Lung microvascular endothelial cell (primary cell): ENCODE data around the gene PPAN. TPM values are rescaled to one million over a fixed set of nuclear protein-coding genes. Genes with fewer than 3 reads are reported as not detected.

ENCODE experiments used
- DNase-seq, 2 donors: peaks; one replicate each; pipeline versions ENCODE4 v3.0.0 to v3.0.0-alpha.2; 2010; ENCODE audit warnings: low read depth in 2 of 2
- total RNA-seq: library from RNA; depleted of rRNA; stranded (reverse); fragments of >200 nt; gene quantifications from 2 replicates; pipeline ENCODE4 v1.2.1, GENCODE V29; 2014

The PPAN gene
- total RNA-seq, 1 donor from 2014 or later: 23.0 TPM

- DNase-seq: no peak
These were observed 33.0 kb downstream of the PPAN start for GRCh38 chr19:10138879-10139795.

DNA sequence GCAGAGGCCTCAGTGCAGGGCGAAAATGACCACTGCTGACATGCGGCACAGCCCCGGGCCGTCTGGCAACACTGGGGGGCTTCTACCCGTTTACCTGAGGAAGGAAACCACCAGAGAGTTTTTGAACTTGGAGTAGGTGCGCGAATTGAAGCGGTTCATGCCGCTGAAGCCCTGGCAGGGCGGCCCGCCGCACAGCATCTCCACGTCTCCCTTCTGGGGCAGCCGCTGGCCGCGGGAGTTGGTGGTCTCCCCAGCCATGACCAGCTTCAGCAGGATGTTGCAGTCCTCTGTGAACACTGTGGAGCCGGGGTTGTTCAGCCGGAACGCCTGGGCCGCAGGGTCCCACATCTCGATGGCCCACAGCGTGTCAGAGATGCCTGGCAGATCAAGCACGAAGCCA lies 33.8 kb downstream of the PPAN start:
- DNase-seq: no peak

- no peak for DNase-seq
These were observed 35.3 kb downstream of the PPAN start for GRCh38 chr19:10141479-10141878.

DNA sequence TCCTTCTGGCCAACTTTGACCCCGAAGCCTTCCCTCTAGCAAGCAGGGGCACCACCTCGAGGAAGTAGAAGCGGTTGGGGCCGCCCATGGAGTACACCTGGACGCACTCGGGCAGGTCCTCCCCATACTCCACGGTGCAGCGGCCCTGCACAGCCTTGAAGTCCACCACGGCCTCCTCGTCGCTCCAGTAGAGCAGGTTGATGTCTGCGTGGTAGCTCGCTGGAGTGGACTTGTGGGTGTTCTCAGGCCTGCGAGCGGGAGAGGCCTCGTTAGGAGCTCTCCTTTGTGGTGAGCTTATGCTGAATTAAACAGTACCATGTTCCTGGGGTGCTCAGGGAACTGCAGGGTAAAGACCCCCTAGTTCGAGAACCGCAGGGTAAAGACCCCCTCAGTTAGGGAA lies 35.8 kb downstream of the PPAN start:
- no peak for DNase-seq

- no peak for DNase-seq
These were observed 36.7 kb downstream of the PPAN start for GRCh38 chr19:10142701-10143375.

DNA sequence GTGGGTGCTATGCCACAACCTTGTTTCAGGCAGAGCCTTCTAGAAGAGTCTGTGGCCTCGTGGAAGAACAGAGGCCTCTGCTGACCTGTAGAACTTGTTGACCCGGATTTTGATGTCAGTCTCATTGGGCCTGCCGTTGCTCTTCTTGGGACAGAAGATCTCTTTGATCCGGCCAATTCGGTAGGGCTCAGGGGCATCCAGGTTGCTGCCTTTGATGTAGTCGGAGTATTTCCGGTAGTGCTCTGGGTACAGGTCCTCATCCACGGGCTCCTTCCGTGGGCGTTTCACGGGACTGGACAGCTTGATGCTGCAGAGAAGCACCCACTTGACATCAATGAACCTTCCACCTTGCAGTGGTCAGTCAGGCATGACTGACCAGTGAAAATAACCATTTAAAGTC lies 37.5 kb downstream of the PPAN start:
- DNase-seq: no peak

DNA sequence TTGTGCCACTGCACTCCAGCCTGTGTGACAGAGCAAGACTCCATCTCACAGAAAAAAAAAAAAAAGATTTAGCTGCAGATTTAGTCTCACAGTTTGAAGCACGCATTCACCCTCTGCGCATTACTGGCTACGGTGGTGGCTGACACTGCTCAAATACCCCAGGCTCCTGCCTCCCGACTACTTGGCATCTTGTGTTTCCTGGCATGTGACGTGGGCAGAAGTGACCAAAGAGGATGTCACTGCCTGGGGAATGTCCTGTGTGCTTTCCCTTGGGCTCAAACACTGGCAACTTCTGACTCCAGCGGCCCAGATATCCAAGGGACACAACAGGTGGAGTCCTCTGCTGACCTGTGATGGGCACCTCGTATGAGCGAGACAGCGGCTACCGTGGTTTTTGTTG lies 38.2 kb downstream of the PPAN start:
- peak in 1 of 2 donors; percentile 49 for DNase-seq

DNA sequence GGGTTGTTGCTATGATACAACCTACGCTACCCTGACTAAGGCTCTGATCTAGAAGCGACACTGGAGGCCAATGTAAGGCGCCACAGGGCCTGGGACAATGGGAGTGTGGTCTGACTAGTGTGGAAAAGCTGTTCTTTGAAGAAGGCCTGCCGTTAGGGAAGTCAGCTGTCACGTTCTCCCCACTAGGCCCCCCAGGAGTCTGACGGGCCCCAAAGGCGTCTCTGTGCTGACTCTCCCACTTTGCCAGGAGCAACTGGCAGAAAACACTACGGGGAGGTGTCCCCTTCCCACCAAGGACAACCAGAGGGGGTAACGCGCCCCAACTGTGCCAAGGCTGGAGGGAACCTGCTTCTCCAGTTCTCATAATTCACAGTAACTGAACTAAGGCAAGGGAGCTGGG lies 38.9 kb downstream of the PPAN start:
- DNase-seq: no peak

- no peak for DNase-seq
These were observed 40.0 kb downstream of the PPAN start for GRCh38 chr19:10146142-10146541.

DNA sequence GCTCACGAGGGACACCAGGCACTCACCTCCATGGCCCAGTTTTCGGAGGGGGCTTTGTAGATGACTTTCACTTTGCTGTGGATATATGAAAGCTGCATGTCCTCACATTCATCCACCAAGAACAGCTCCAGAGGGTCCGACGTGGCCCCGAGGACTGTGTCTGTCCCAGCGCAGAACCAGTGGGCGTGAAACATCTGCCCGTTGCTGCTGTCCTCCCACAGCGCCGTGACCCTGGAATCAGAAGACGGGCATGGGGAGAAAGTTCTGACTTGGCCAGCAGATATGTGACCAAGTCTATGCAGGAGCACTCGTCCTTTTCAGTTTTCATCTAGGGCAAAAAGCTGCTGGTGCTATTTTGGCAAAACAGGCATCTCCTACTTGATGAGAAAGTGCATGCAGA lies 43.3 kb downstream of the PPAN start:
- no peak for DNase-seq

DNA sequence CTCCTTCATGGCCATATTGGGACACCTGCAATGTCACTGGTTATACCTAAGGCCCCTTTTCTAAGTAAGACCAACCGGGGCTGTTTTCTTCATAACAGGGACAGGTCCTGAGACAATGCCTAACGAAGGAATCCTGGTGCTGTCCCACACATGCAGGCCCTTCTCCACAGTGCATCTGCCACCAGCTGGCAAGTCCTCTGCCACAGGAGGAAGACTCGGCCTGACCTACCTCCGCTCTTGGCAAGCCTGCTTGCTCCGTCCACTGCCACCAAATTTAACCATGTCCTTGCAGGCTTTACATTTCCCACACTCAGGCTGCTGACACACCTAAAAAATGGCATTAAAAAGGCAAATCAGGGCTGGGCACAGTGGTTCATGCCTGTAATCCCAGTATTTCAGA lies 45.4 kb downstream of the PPAN start:
- no peak for DNase-seq

DNA sequence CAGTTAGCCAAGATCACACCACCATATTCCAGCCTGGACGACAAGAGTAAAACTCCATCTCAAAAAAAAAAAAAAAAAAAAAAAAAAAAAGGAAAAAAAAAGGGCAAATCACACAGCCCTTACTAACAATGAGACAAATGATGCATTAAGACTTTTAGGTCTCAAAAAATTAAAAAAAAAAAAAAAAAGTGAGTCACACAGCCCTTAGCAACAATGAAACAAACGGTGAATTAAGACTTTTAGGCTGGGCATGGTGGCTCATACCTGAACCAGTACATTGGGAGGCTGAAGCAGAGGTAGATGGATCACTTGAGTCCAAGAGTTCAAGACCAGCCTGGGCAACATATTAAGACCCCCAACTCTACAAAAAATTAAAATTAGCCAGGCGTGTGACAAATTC lies 45.9 kb downstream of the PPAN start:
- no peak for DNase-seq

DNA sequence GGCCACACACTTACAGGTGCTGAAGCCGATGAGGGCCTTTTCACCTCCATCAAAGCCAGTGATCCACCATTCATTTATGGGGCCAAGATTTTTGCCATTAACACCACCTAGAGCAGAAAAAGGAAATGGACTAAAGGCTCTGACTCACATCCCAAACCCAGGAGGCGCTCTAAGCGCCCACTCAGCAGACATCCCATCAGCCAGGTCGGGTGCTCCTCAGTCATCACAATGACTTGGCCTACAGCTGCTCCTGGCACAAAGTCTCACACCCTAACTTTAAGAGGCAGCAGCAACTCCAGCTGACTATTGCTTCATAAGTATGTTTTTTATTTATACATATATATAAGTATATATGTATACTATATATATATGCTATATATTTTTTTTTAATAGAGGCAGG lies 49.7 kb downstream of the PPAN start:
- DNase-seq: peak in 1 of 2 donors; percentile 50

DNA sequence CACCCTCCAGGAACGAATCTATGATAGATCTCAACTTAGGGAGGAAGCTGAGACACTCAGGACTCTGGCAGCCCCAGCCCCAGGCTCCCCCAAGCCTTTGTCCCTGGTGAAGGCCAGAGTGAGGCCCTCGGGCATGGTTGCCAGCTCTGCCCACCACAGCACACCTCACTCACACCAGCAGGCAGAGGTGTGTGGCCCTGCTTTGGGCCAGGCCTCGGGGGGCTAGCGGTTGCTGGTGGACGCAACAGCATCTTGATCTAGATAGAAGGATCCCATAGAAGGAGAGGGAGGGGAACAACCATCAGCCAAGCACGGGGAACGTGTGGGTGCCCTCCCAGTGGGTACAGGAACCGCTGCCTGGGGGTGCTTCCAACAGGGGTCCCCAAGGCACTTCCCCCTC lies 51.9 kb downstream of the PPAN start:
- no peak for DNase-seq

DNA sequence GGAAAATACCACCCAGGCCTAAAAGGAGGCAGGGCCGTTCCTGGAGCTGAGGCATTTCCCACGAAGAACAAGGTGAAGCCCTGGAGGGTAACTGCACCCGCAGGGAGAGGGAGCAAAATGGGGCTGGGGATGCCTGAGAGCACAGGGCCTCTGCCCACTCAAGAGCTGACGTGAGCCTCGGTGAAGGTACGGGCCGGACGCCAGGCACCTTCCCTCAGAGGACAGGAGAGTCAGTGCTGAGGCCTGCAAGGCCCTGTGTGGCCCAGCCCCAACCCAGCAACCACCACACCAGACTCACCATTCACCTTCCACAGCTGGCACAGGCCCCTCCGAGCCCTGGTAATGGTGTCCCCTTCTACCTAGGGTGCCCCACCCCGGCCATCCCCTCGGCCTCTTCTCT lies 52.3 kb downstream of the PPAN start:
- no peak for DNase-seq

DNA sequence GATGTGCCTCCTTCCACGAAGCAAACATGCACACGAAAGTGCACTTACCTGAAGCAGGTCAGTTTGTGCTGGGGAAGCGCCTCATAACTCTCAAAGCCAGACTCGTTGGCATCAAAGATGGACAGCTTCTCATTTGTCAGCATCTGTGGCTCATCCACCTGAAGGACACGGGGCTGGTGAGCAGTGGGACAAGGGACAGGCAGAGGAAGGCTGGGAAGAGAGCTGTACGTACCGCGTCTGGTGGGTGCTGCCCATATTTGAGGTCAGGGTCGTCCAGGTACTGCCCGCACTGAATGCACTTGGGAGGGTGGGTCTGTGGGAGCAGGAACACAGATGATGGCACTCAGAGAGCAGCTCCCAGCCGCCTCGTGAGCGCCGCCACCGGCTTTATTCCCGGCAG lies 53.4 kb downstream of the PPAN start:
- no peak for DNase-seq

Other genes with a start within 250 kb of the PPAN start
- gene OLFM2, start 169.8 kb upstream of the PPAN start, total RNA-seq: 0.65 and 0.79 TPM in 2 replicates
- under 0.01 TPM in 2 replicates for gene COL5A3, start 95.9 kb upstream of the PPAN start, total RNA-seq
- not detected in 2 replicates for gene RDH8, start 92.9 kb upstream of the PPAN start, total RNA-seq
- gene SHFL, start 20.0 kb upstream of the PPAN start, total RNA-seq: 12.9 and 20.4 TPM in 2 replicates
- 0.20 and 0.22 TPM in 2 replicates for gene ANGPTL6, start 3.7 kb upstream of the PPAN start, total RNA-seq
- 1.1 and 1.8 TPM in 2 replicates for gene P2RY11, start 5.3 kb downstream of the PPAN start, total RNA-seq
- gene EIF3G, start 13.5 kb downstream of the PPAN start, total RNA-seq: 228 and 274 TPM in 2 replicates
- 14.9 and 15.3 TPM in 2 replicates for gene DNMT1, start 88.6 kb downstream of the PPAN start, total RNA-seq
- gene S1PR2, start 125.0 kb downstream of the PPAN start, total RNA-seq: 0.20 and 0.44 TPM in 2 replicates
- 12.9 and 13.5 TPM in 2 replicates for gene MRPL4, start 145.9 kb downstream of the PPAN start, total RNA-seq
- 8.3 and 8.5 TPM in 2 replicates for gene ICAM1, start 164.8 kb downstream of the PPAN start, total RNA-seq
- gene ICAM4, start 180.6 kb downstream of the PPAN start, total RNA-seq: 0.22 TPM in 1 of 2 replicates, not detected in the other
- gene ICAM5, start 183.6 kb downstream of the PPAN start, total RNA-seq: under 0.01 TPM in 1 of 2 replicates, not detected in the other
- gene ZGLP1, start 203.5 kb downstream of the PPAN start, total RNA-seq: 0.22 and 0.40 TPM in 2 replicates
- 6.8 and 13.9 TPM in 2 replicates for gene FDX2, start 209.7 kb downstream of the PPAN start, total RNA-seq
- 5.4 and 6.2 TPM in 2 replicates for gene RAVER1, start 227.2 kb downstream of the PPAN start, total RNA-seq
- 7.8 and 8.7 TPM in 2 replicates for gene ICAM3, start 233.3 kb downstream of the PPAN start, total RNA-seq